AG04450 (cell line): ENCODE results near the gene DDX10. TPM values are rescaled to one million over a fixed set of nuclear protein-coding genes. Genes with fewer than 3 reads are reported as not detected.

ENCODE experiments used
- CTCF ChIA-PET: fragments of 300-600, 350-600 bp; formaldehyde crosslinking; extraction: SDS; loops from one replicate; lab custom pipeline; 2022; ENCODE audit warnings: antibody characterized with exemption, inconsistent platforms; lab: Charles Lee
- POLR2A ChIA-PET: fragments of 350-600 bp; formaldehyde crosslinking; extraction: SDS; loops from one replicate; lab custom pipeline; 2021; ENCODE audit warnings: antibody characterized with exemption, inconsistent platforms; lab: Yijun Ruan, JAX
- DNase-seq: peaks from one replicate; pipeline ENCODE4 v3.0.0-alpha.2; 2011; ENCODE audit warnings: low read depth, low spot score
- H3K27ac ChIP-seq: one replicate; pipeline ENCODE4 v1.5.1; 2012; ENCODE audit warnings: low read depth, low read length, control low read depth
- H3K27me3 ChIP-seq: one replicate; pipeline ENCODE4 v1.6.0; 2012; ENCODE audit warnings: low read length; ENCODE audit not compliant: control insufficient read depth, insufficient read depth
- H3K4me3 ChIP-seq: 2 replicates; pipeline ENCODE4 v1.5.1; 2011; ENCODE audit warnings: mild to moderate bottlenecking, low read depth, low read length, control low read depth
- H3K9me3 ChIP-seq: 2 replicates; pipeline ENCODE4 v1.5.1; 2012; ENCODE audit warnings: low read length; ENCODE audit not compliant: control insufficient read depth, insufficient read depth
- polyA plus RNA-seq: library from polyadenylated mRNA; depleted of rRNA; stranded (reverse); fragments of >200 nt; gene quantifications from 2 replicates; pipeline ENCODE4 v1.2.3, GENCODE V29; 2011
- TF ChIP-seq, protein P1 (sequence below): IDR thresholded peaks from 2 replicates; pipeline ENCODE4 v1.5.1; 2011; ENCODE audit warnings: low read depth, low read length, control low read depth, inconsistent platforms

The DDX10 gene
- polyA plus RNA-seq, 1 experiment: 27.1 TPM

DNA sequence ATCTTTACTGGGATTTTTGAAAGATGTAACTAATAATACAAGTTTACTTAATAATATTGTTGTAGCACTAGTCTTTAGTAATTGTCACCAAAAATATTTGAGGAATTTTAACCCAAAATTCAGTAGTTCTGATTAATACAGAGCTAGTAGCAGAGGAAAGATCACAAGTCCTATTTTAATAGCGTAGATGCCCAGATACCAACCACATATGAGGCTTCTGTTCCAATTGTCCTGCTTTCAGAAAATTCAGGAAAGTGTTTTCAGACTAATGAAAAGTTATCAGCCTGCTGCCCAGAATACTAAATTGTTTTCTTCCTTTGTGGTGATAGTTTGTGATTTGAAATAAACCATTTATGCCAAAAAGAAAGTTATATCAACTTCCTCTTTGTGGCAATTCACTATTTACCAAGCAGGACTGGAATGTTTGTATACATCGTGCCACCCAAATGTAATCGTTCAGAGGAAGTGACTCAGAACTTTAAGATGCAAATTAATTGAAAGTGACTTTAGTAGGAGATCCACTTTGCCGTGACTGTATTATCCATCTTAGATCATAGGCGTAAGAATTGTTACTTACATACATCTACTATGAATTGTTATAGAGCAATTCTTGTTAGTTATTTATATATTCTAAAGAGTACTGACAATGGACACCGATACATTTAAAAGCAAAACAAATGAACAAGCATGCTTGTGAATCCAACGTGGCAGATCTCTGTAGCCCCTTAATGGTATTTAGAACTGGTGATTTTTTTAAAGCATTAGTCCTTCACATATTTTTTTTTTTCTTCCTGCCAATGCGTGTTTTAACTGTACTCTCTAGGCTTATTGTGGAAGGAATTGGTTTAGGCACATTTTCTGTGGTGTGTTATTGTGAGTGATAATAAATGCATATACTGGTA is 231.0 kb downstream of the DDX10 start:
- Histone ChIP-seq H3K4me3 (no peak overlapping the region), H3K27ac (no peak overlapping the region), H3K9me3 (no peaks in the 10 kb centered on the region), H3K27me3 (no peaks in the 10 kb centered on the region)
- ChIA-PET POLR2A (no interaction called here), CTCF (interaction anchor here (1.3 to 1.7 kb wide), 2 partner anchors 21 to 25 kb away, joined by 4 to 8 read pairs; no protein-coding TSS in a partner anchor)
- TF ChIP-seq, protein P1, sequence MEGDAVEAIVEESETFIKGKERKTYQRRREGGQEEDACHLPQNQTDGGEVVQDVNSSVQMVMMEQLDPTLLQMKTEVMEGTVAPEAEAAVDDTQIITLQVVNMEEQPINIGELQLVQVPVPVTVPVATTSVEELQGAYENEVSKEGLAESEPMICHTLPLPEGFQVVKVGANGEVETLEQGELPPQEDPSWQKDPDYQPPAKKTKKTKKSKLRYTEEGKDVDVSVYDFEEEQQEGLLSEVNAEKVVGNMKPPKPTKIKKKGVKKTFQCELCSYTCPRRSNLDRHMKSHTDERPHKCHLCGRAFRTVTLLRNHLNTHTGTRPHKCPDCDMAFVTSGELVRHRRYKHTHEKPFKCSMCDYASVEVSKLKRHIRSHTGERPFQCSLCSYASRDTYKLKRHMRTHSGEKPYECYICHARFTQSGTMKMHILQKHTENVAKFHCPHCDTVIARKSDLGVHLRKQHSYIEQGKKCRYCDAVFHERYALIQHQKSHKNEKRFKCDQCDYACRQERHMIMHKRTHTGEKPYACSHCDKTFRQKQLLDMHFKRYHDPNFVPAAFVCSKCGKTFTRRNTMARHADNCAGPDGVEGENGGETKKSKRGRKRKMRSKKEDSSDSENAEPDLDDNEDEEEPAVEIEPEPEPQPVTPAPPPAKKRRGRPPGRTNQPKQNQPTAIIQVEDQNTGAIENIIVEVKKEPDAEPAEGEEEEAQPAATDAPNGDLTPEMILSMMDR: no peak
- no peak for DNase-seq

DNA sequence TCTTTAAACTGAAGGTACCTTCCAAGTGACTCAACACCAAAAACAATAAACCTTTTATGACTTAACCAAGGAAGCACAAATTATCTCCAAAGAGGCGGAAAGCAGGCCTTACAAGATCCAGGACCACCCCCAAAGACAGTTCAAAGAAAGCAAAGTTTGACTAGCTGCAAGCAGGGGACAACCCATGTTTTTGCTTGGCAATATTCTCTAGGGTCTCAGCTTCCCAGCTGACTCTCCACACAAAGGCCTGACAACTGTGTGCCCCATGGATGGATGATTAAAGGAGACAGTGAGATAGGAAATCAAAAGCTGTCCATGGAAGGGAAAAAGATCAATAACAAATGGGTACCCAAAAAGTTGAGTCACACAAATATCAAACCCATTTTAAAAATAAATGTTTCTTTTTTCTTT is 232.2 kb downstream of the DDX10 start:
- no peak for DNase-seq
- TF ChIP-seq, protein P1: no peak
- H3K27ac ChIP-seq: no peak overlapping the region
- ChIA-PET POLR2A (no interaction called here), CTCF (interaction anchor here (1.0 to 1.3 kb wide), 2 partner anchors 22 to 43 kb away, joined by 4 read pairs; no protein-coding TSS in a partner anchor)
- no peaks in the 10 kb centered on the region for H3K27me3 ChIP-seq
- H3K9me3 ChIP-seq: no peaks in the 10 kb centered on the region
- H3K4me3 ChIP-seq: no peak overlapping the region

DNA sequence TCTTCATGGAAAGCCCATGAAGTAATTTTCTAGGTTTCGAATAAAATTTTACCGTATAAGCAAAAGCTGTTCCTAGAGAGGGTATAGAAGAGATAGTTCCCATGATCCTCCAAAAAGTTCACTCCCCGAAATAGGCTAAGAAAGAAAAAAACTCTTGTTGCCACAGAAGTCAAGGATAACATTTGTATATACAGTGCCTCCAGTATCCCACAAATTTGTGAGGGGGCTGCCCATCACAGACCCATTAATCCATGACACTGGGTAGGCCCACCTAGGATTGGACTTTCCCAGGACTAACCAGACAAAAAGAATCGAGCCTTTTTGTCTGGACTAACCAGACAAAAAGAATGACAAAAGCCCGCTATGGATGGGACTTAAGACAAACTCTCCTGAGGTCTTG is 233.0 kb downstream of the DDX10 start:
- Histone ChIP-seq H3K27ac (no peak overlapping the region), H3K4me3 (no peak overlapping the region), H3K9me3 (no peaks in the 10 kb centered on the region), H3K27me3 (no peaks in the 10 kb centered on the region)
- ChIA-PET CTCF (interaction anchor here (1.0 kb wide), 1 partner anchor 44 kb away, joined by 4 read pairs; no protein-coding TSS in a partner anchor), POLR2A (no interaction called here)
- no peak for DNase-seq
- TF ChIP-seq, protein P1: no peak

DNA sequence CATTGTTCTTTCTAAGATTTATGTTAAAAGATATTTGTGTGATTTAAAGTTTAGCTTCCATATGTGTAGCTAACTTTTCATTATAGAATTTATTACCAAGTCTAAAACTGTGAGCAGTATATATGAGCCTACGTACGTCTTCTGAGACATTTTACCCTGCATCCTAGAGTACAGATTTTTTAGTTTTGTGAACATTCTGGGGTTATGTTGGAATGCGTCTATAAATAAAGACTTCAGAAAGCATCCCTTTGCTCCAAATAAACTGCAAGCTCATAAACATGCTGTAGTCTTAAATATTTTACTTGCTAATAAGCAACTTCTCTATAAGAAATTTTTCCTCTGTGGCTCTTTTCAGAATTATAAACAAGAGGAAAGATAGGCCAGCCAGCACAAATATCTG is 236.5 kb downstream of the DDX10 start:
- TF ChIP-seq, protein P1: no peak
- Histone ChIP-seq H3K27ac (no peak overlapping the region), H3K27me3 (no peaks in the 10 kb centered on the region), H3K4me3 (no peak overlapping the region), H3K9me3 (no peaks in the 10 kb centered on the region)
- CTCF ChIA-PET: interaction anchor here (0.6 kb wide), 1 partner anchor 30 kb away, joined by 4 read pairs; no protein-coding TSS in a partner anchor
- DNase-seq: no peak
- POLR2A ChIA-PET: no interaction called here

DNA sequence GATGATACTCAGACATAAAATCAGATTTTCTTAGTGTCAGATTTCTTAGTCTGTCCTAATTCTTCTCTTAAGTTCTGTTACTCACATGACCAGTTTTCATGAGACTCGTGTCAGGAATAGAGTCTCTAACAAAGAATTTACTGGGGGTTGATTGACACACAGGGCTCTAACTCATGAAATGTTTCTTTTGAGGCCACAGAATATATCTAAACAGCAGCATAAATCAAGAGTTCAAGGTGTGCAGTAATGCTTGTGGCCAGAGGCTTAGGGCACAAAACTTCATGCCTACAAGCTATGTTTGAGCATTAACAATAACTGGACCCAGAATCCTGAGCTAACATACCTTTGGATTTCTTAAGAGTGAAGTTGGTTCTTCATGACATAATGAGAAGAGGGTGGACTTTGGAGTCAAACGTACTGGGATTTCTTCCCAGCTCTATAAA is 237.2 kb downstream of the DDX10 start:
- TF ChIP-seq, protein P1: no peak
- H3K4me3 ChIP-seq: no peak overlapping the region
- H3K9me3 ChIP-seq: no peaks in the 10 kb centered on the region
- no peaks in the 10 kb centered on the region for H3K27me3 ChIP-seq
- no peak for DNase-seq
- ChIA-PET CTCF (interaction anchor here (0.9 kb wide), 1 partner anchor 30 kb away, joined by 3 read pairs; no protein-coding TSS in a partner anchor), POLR2A (no interaction called here)
- no peak overlapping the region for H3K27ac ChIP-seq
